HepG2 (cell line): ENCODE results near the gene PIP5K1A. TPM values are rescaled to one million over a fixed set of nuclear protein-coding genes. Genes with fewer than 3 reads are reported as not detected.

Experiments used
- DNMT1 ChIP-seq: sonication (generic); formaldehyde crosslinking; IDR thresholded peaks from 2 replicates; pipeline ENCODE4 v1.5.1; 2020; ENCODE audit warnings: mild to moderate bottlenecking, missing genetic modification reagents
- HBP1 ChIP-seq: IDR thresholded peaks from 2 replicates; pipeline ENCODE4 v1.6.1; 2016; ENCODE audit warnings: low read depth, control low read depth
- KLF6 ChIP-seq: IDR thresholded peaks from 2 replicates; pipeline ENCODE4 v1.8.0; 2016; ENCODE audit warnings: missing biosample characterization, missing genetic modification reagents
- PHF20 ChIP-seq: sonication (generic); formaldehyde crosslinking; IDR thresholded peaks from 2 replicates; pipeline ENCODE4 v1.5.0; 2020; ENCODE audit warnings: mild to moderate bottlenecking, missing genetic modification reagents
- SIN3B ChIP-seq: fragments of 150-350 bp; IDR thresholded peaks from 2 replicates; pipeline ENCODE4 v1.6.1; 2014; ENCODE audit warnings: low read length
- SP1 ChIP-seq, 2 experiments: fragments of 450-650 bp in 1 of 2; sonication (generic) in 1 of 2; formaldehyde crosslinking in 1 of 2; IDR thresholded peaks; 2 replicates each; pipeline versions ENCODE4 v1.4.0 to v1.6.1; 2016 to 2020; ENCODE audit warnings: missing genetic modification reagents in 1 of 2
- SP5 ChIP-seq: IDR thresholded peaks from 2 replicates; pipeline ENCODE4 v1.6.1; 2016; ENCODE audit warnings: low read depth, borderline replicate concordance
- SRSF1 ChIP-seq: fragments of 200-400 bp; formaldehyde crosslinking; optimal IDR thresholded peaks from 2 replicates; pipeline ENCODE3; 2017; ENCODE audit warnings: mild to moderate bottlenecking, low read depth, low read length, moderate library complexity
- STAG1 ChIP-seq: sonication (generic); formaldehyde crosslinking; IDR thresholded peaks from 2 replicates; pipeline ENCODE4 v1.4.0; 2020; ENCODE audit warnings: missing genetic modification reagents
- THRA ChIP-seq: sonication (generic); formaldehyde crosslinking; IDR thresholded peaks from 2 replicates; pipeline ENCODE4 v1.4.0; 2020; ENCODE audit warnings: missing genetic modification reagents, borderline replicate concordance
- TOE1 ChIP-seq: sonication (generic); formaldehyde crosslinking; IDR thresholded peaks from 2 replicates; pipeline ENCODE4 v1.4.0; 2020; ENCODE audit warnings: mild to moderate bottlenecking, missing genetic modification reagents
- ZNF143 ChIP-seq: sonication (generic); formaldehyde crosslinking; IDR thresholded peaks from 2 replicates; pipeline ENCODE4 v1.4.0; 2020; ENCODE audit warnings: missing genetic modification reagents
- ZNF329 ChIP-seq: sonication (generic); formaldehyde crosslinking; IDR thresholded peaks from 2 replicates; pipeline ENCODE4 v1.9.0; 2021; ENCODE audit warnings: low read depth, mild to moderate bottlenecking, missing genetic modification reagents
- ZNF335 ChIP-seq: sonication (generic); formaldehyde crosslinking; IDR thresholded peaks from 2 replicates; pipeline ENCODE4 v1.4.0; 2020; ENCODE audit warnings: missing genetic modification reagents
- ZNF430 ChIP-seq: sonication (generic); formaldehyde crosslinking; IDR thresholded peaks from 2 replicates; pipeline ENCODE4 v1.9.0; 2021; ENCODE audit warnings: mild to moderate bottlenecking, missing genetic modification reagents
- ZNF558 ChIP-seq: sonication (generic); formaldehyde crosslinking; IDR thresholded peaks from 2 replicates; pipeline ENCODE4 v1.9.0; 2022; ENCODE audit warnings: mild to moderate bottlenecking, missing genetic modification reagents, borderline replicate concordance
- ZNF792 ChIP-seq: IDR thresholded peaks from 2 replicates; pipeline ENCODE4 v1.6.1; 2016
- ZSCAN9 ChIP-seq: IDR thresholded peaks from 2 replicates; pipeline ENCODE4 v1.6.1; 2016; ENCODE audit warnings: borderline replicate concordance
- polyA plus RNA-seq, 8 experiments: library from polyadenylated mRNA; depleted of rRNA in 3 of 8; stranded (reverse) in 7 of 8; unstranded in 1 of 8; fragments of >200 nt; fragmentation: Illumina TruSeq in 4 of 8; extraction: Trizol in 4 of 8; gene quantifications; 2 replicates each; pipeline versions ENCODE4 v1.2.1 to v1.2.3, GENCODE V29; 2011 to 2016; ENCODE audit warnings: low read depth in 4 of 8, missing spikeins in 1 of 8, mixed read lengths in 1 of 8; ENCODE audit not compliant: insufficient read depth in 1 of 8
- total RNA-seq, 5 experiments: library from RNA; depleted of rRNA; stranded (reverse); fragments of >200 nt; fragmentation: Illumina TruSeq; extraction: Trizol; gene quantifications; 2 replicates each; pipeline ENCODE4 v1.2.3, GENCODE V29; 2016; ENCODE audit warnings: low read depth in 1 of 5
- TF ChIP-seq, protein P1 (sequence below): sonication (generic); formaldehyde crosslinking; IDR thresholded peaks from 2 replicates; pipeline ENCODE4 v1.4.0; 2020; ENCODE audit warnings: mild to moderate bottlenecking, missing genetic modification reagents
- TF ChIP-seq, protein P2 (sequence below): sonication (generic); formaldehyde crosslinking; IDR thresholded peaks from 2 replicates; pipeline ENCODE4 v1.9.0; 2022; ENCODE audit warnings: missing genetic modification reagents, mild to moderate bottlenecking, borderline replicate concordance

Gene PIP5K1A
- total and polyA plus RNA-seq, 2 of the 13 experiments (the other 11 are each of a cell fraction or from before 2014, with no cell fraction given), result 45.3 to 65.1 TPM

- TF ChIP-seq ZNF335 (CRISPR knock-in tag) (peak; percentile 84), ZNF430 (CRISPR knock-in tag) (peak; percentile 54; the same call in 1 of the 2 replicates), SP5 (CRISPR knock-in tag) (peak; percentile 70), HBP1 (CRISPR knock-in tag) (no peak), SP1 (IDR thresholded peaks at IDR 0.05) (no peak), SP1 (CRISPR knock-in tag; IDR thresholded peaks at IDR 0.05) (peak; percentile 85), ZNF143 (CRISPR knock-in tag) (peak; percentile 80), SRSF1 (no peak), TOE1 (CRISPR knock-in tag) (0 out of 2 replicates have a peak, but pooled peaks have one; percentile 36), ZNF558 (CRISPR knock-in tag) (no peak; the same call in 1 of the 2 replicates), SIN3B (peak; percentile 79; the same call in 1 of the 2 replicates), KLF6 (CRISPR knock-in tag) (peak; percentile 91), ZNF329 (CRISPR knock-in tag) (peak; percentile 58; the same call in 1 of the 2 replicates), DNMT1 (CRISPR knock-in tag) (peak; percentile 71; the same call in 1 of the 2 replicates), ZNF792 (CRISPR knock-in tag) (peak; percentile 93), ZSCAN9 (CRISPR knock-in tag) (peak; percentile 62; the same call in 1 of the 2 replicates), STAG1 (no peak), PHF20 (peak; percentile 97), THRA (CRISPR knock-in tag) (peak; percentile 70)
- TF ChIP-seq, protein P1, sequence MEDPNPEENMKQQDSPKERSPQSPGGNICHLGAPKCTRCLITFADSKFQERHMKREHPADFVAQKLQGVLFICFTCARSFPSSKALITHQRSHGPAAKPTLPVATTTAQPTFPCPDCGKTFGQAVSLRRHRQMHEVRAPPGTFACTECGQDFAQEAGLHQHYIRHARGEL (CRISPR knock-in tag), result no peak
- TF ChIP-seq, protein P2, sequence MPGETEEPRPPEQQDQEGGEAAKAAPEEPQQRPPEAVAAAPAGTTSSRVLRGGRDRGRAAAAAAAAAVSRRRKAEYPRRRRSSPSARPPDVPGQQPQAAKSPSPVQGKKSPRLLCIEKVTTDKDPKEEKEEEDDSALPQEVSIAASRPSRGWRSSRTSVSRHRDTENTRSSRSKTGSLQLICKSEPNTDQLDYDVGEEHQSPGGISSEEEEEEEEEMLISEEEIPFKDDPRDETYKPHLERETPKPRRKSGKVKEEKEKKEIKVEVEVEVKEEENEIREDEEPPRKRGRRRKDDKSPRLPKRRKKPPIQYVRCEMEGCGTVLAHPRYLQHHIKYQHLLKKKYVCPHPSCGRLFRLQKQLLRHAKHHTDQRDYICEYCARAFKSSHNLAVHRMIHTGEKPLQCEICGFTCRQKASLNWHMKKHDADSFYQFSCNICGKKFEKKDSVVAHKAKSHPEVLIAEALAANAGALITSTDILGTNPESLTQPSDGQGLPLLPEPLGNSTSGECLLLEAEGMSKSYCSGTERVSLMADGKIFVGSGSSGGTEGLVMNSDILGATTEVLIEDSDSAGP (CRISPR knock-in tag), result peak; percentile 68; the same call in 1 of the 2 replicates
Measured at GRCh38 chr1:151189637-151190445, 8.5 kb upstream of the PIP5K1A start, which contains the start of gene VPS72 (continued).
